ENCODE data around the gene ARMCX2. TPM values are rescaled to one million over a fixed set of nuclear protein-coding genes. Genes with fewer than 3 reads are reported as not detected.

Gene ARMCX2
- 76.9 TPM for total RNA-seq
- 42.8 TPM for polyA plus RNA-seq

GRCh38 chrX:101659601-101660063 is at the start of gene ARMCX2:
ARMCX2 (minus strand) TSS chrX:101659850; CDS start chrX:101657588, 2,262 bp downstream.
- WGBS = 2% methylated on average over 22 of the region's 22 CpGs
- Histone ChIP-seq H3K36me3 (ENCODE audit: insufficient read depth) (no peaks in the 10 kb centered on the region), H3K4me3 (ENCODE audit: low read depth, low read length) (peak within 1 kb of the TSS; percentile 67), H3K4me1 (ENCODE audit: insufficient read depth) (no peaks in the 10 kb centered on the region), H3K27ac (ENCODE audit: low read depth) (peak within 1 kb of the TSS; percentile 67)
- peak; percentile 33 for DNase-seq (ENCODE audit: extremely low spot score)

- Histone ChIP-seq H3K27ac (ENCODE audit: low read depth) (no peak overlapping the region), H3K36me3 (ENCODE audit: insufficient read depth) (no peaks in the 10 kb centered on the region), H3K4me1 (ENCODE audit: insufficient read depth) (no peaks in the 10 kb centered on the region), H3K4me3 (ENCODE audit: low read depth, low read length) (no peak overlapping the region)
- no peak for DNase-seq (ENCODE audit: extremely low spot score)
- whole genome bisulfite sequencing = 68% methylated on average over 3 of the region's 3 CpGs
Observed at GRCh38 chrX:101709384-101709783, 49.7 kb upstream of the ARMCX2 start.

- 54% methylated on average over 3 of the region's 3 CpGs for WGBS
- Histone ChIP-seq H3K4me1 (ENCODE audit: insufficient read depth) (no peaks in the 10 kb centered on the region), H3K27ac (ENCODE audit: low read depth) (no peak overlapping the region), H3K36me3 (ENCODE audit: insufficient read depth) (no peaks in the 10 kb centered on the region), H3K4me3 (ENCODE audit: low read depth, low read length) (no peak overlapping the region)
- DNase-seq (ENCODE audit: extremely low spot score) = no peak
Observed at GRCh38 chrX:101708163-101708562, 48.5 kb upstream of the ARMCX2 start.

GRCh38 chrX:101693476-101693875 is 33.8 kb upstream of the ARMCX2 start:
- no peak for DNase-seq (ENCODE audit: extremely low spot score)
- no peaks in the 10 kb centered on the region for H3K36me3 ChIP-seq (ENCODE audit: insufficient read depth)
- no peaks in the 10 kb centered on the region for H3K4me1 ChIP-seq (ENCODE audit: insufficient read depth)
- 52% methylated on average over 4 of the region's 4 CpGs for WGBS
- no peak overlapping the region for H3K4me3 ChIP-seq (ENCODE audit: low read depth, low read length)
- H3K27ac ChIP-seq (ENCODE audit: low read depth) = no peak overlapping the region

- Histone ChIP-seq H3K27ac (ENCODE audit: low read depth) (no peak overlapping the region), H3K36me3 (ENCODE audit: insufficient read depth) (no peaks in the 10 kb centered on the region), H3K4me1 (ENCODE audit: insufficient read depth) (no peaks in the 10 kb centered on the region), H3K4me3 (ENCODE audit: low read depth, low read length) (no peak overlapping the region)
- no peak for DNase-seq (ENCODE audit: extremely low spot score)
- 34% methylated on average over 1 of the region's 1 CpG for WGBS
Observed at GRCh38 chrX:101691835-101692234, 32.2 kb upstream of the ARMCX2 start.

GRCh38 chrX:101686574-101686973 is 26.9 kb upstream of the ARMCX2 start:
- DNase-seq (ENCODE audit: extremely low spot score) = no peak
- Histone ChIP-seq H3K4me1 (ENCODE audit: insufficient read depth) (no peaks in the 10 kb centered on the region), H3K36me3 (ENCODE audit: insufficient read depth) (no peaks in the 10 kb centered on the region), H3K27ac (ENCODE audit: low read depth) (no peak overlapping the region), H3K4me3 (ENCODE audit: low read depth, low read length) (no peak overlapping the region)
- WGBS = 53% methylated on average over 2 of the region's 2 CpGs

- Histone ChIP-seq H3K36me3 (ENCODE audit: insufficient read depth) (no peaks in the 10 kb centered on the region), H3K4me1 (ENCODE audit: insufficient read depth) (no peaks in the 10 kb centered on the region), H3K27ac (ENCODE audit: low read depth) (no peak overlapping the region), H3K4me3 (ENCODE audit: low read depth, low read length) (no peak overlapping the region)
- no peak for DNase-seq (ENCODE audit: extremely low spot score)
Observed at GRCh38 chrX:101685923-101686322, 26.3 kb upstream of the ARMCX2 start.

- Histone ChIP-seq H3K36me3 (ENCODE audit: insufficient read depth) (no peaks in the 10 kb centered on the region), H3K4me3 (ENCODE audit: low read depth, low read length) (no peak overlapping the region), H3K27ac (ENCODE audit: low read depth) (no peak overlapping the region), H3K4me1 (ENCODE audit: insufficient read depth) (no peaks in the 10 kb centered on the region)
- DNase-seq (ENCODE audit: extremely low spot score) = no peak
- 32% methylated on average over 2 of the region's 2 CpGs for WGBS
Observed at GRCh38 chrX:101682723-101683122, 23.1 kb upstream of the ARMCX2 start.

- no peaks in the 10 kb centered on the region for H3K4me1 ChIP-seq (ENCODE audit: insufficient read depth)
- H3K36me3 ChIP-seq (ENCODE audit: insufficient read depth) = no peaks in the 10 kb centered on the region
- no peak overlapping the region for H3K4me3 ChIP-seq (ENCODE audit: low read depth, low read length)
- WGBS = 39% methylated on average over 1 of the region's 1 CpG
- H3K27ac ChIP-seq (ENCODE audit: low read depth) = no peak overlapping the region
- no peak for DNase-seq (ENCODE audit: extremely low spot score)
Observed at GRCh38 chrX:101677028-101677427, 17.4 kb upstream of the ARMCX2 start.

GRCh38 chrX:101676571-101676970 is 16.9 kb upstream of the ARMCX2 start:
- Histone ChIP-seq H3K36me3 (ENCODE audit: insufficient read depth) (no peaks in the 10 kb centered on the region), H3K4me3 (ENCODE audit: low read depth, low read length) (no peak overlapping the region), H3K4me1 (ENCODE audit: insufficient read depth) (no peaks in the 10 kb centered on the region), H3K27ac (ENCODE audit: low read depth) (no peak overlapping the region)
- 57% methylated on average over 3 of the region's 3 CpGs for WGBS
- no peak for DNase-seq (ENCODE audit: extremely low spot score)

- H3K36me3 ChIP-seq (ENCODE audit: insufficient read depth) = no peaks in the 10 kb centered on the region
- H3K27ac ChIP-seq (ENCODE audit: low read depth) = no peak overlapping the region
- no peak for DNase-seq (ENCODE audit: extremely low spot score)
- H3K4me1 ChIP-seq (ENCODE audit: insufficient read depth) = no peaks in the 10 kb centered on the region
- WGBS = 42% methylated on average over 2 of the region's 2 CpGs
- H3K4me3 ChIP-seq (ENCODE audit: low read depth, low read length) = no peak overlapping the region
Observed at GRCh38 chrX:101668143-101668542, 8.5 kb upstream of the ARMCX2 start.

- DNase-seq (ENCODE audit: extremely low spot score) = peak; percentile 14
- Histone ChIP-seq H3K4me1 (ENCODE audit: insufficient read depth) (no peaks in the 10 kb centered on the region), H3K36me3 (ENCODE audit: insufficient read depth) (no peaks in the 10 kb centered on the region), H3K27ac (ENCODE audit: low read depth) (peak overlapping the region; percentile 67), H3K4me3 (ENCODE audit: low read depth, low read length) (peak overlapping the region; percentile 67)
- WGBS = under 1% methylated on average over 38 of the region's 38 CpGs
Observed at GRCh38 chrX:101658661-101659491, 774 bp downstream of the ARMCX2 start.

GRCh38 chrX:101657495-101657894 is 2.2 kb downstream of the ARMCX2 start:
- Histone ChIP-seq H3K36me3 (ENCODE audit: insufficient read depth) (no peaks in the 10 kb centered on the region), H3K4me3 (ENCODE audit: low read depth, low read length) (no peak overlapping the region), H3K4me1 (ENCODE audit: insufficient read depth) (no peaks in the 10 kb centered on the region), H3K27ac (ENCODE audit: low read depth) (no peak overlapping the region)
- no peak for DNase-seq (ENCODE audit: extremely low spot score)
- 91% methylated on average over 12 of the region's 12 CpGs for WGBS

- WGBS = 90% methylated on average over 13 of the region's 13 CpGs
- no peak for DNase-seq (ENCODE audit: extremely low spot score)
- Histone ChIP-seq H3K4me3 (ENCODE audit: low read depth, low read length) (no peak overlapping the region), H3K4me1 (ENCODE audit: insufficient read depth) (no peaks in the 10 kb centered on the region), H3K36me3 (ENCODE audit: insufficient read depth) (no peaks in the 10 kb centered on the region), H3K27ac (ENCODE audit: low read depth) (no peak overlapping the region)
Observed at GRCh38 chrX:101656817-101657216, 2.8 kb downstream of the ARMCX2 start.
